GM19240 (cell line): ENCODE results near the gene SLMAP.

Experiments used
- DNase-seq: peaks from one replicate; pipeline ENCODE4 v3.0.0; 2011; ENCODE audit warnings: low spot score; ENCODE audit not compliant: insufficient read length

The SLMAP gene

DNA sequence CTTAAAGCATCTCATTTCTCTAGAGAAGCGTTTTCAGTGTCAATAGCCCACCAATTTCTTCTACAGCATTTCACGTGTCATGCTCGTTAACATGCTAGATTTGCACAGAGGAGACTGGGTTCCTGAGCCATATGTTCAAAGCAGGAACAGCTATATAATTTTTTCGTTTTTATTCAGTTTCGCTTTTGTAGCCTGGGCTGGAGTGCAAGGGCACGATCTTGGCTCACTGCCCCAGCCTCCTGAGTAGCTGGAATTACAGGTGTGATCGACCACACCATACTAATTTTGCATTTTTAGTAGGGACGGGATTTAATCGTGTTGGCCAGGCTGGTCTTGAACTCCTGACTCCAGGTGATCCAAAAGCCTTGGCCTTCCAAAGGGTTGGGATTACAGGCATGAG lies 6.6 kb upstream of the SLMAP start:
- no peak for DNase-seq

- no peak for DNase-seq
Observed at GRCh38 chr3:57752307-57752706, 3.8 kb upstream of the SLMAP start.

DNA sequence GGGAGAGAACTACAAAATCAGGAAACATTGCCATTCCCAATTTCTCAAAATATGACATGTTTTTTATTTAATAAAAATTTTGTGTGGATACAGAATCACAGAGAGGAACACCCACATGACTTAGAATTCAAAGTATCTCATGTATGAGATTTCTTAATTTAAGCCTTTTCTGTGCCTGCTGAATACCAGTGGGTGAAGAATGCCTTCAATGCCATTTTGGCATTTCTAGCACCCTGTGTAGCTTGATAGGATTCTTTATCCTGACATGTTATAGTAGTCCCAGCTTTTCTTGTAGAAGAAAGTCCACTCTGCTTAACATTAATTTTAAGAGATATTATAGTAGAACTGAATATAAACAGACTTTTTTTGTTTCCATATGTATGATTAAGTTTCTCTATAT lies 3.1 kb upstream of the SLMAP start:
- no peak for DNase-seq

DNA sequence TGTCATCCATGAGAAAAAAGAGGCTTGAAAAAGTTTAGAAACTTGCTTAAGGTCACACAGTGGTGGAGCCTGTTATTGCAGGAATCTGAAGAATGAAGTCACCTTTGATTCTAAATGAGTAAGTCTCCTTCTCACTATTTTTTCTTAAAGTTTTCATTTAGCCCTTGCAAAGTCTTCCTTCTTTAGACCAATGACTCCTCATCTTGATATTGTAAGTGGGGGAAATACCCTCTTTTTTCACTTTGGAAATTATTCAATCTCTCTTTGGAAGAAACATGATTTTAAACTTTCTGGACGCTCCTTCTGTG lies 787 bp upstream of the SLMAP start:
- DNase-seq: no peak

DNA sequence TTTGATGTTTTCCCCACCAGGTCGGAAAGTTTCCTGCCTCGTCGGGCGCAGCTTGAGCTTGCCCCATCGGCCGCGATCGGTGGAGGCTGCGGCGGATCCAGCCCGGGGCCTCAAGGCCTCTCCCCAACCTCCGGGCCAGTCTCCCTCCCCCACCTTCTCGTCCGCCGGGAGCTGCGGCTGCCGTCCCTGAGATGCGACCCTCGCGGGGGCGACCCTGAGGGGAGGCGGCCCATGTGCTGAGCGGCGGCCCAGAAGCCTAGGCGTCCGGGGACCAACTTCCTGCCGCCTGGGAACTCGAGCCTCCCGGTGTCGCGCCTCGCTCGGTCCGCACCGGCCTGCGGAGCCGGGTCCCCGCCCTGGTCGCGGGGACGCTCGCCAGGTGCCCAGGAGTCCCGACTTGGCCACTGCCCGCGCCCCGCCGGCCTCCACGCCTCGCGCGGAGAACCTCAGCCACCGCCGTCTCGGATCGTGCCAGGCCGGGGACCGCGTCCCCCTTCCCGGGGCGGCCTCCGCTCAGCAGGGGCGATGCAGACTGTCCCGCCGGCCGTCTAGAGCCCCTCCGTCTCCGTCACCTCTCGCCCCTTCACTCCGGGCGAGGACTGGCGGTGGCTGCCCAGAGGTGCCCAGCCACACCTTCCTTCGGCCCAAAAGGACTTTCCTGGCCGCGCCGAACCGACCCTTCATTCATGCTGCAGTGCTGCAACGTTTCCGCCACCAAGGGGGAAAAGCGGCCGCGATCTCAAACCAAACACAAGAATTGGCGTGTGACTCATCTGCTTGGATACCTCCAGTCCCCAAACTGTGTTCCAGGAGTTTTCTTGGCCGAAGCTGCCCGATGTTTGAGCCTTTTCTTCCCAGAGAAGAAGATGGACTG lies 656 bp downstream of the SLMAP start:
- DNase-seq: peak; percentile 6

DNA sequence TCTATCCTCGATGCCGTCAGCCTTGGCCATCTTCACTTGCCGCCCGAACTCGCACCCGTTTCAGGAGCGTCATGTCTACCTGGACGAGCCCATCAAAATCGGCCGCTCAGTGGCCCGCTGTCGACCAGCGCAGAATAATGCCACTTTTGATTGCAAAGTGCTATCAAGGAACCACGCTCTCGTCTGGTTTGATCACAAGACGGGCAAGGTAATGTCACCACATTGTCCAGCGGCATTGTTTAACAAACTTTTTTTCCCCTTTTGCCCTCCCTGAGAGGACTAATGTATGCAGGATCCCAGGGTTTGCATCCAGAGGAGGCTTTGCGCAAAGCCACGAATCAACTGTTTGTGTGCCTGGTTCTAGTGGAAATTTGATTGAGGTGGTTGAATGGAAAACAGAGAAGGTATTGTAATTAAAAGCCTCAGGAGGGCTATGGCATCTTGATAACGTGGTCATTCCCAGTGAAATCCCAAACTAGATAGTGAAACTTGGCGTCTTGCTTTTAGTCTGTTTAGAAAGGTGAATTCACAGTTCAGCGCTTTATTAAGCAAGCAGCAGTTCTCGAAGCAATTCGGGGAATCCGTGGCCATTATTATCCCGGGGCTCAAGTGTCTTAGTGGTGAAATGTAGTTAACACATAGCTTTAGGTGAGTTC lies 1.7 kb downstream of the SLMAP start:
- DNase-seq: no peak

- no peak for DNase-seq
Observed at GRCh38 chr3:57758686-57759085, 2.6 kb downstream of the SLMAP start.

DNA sequence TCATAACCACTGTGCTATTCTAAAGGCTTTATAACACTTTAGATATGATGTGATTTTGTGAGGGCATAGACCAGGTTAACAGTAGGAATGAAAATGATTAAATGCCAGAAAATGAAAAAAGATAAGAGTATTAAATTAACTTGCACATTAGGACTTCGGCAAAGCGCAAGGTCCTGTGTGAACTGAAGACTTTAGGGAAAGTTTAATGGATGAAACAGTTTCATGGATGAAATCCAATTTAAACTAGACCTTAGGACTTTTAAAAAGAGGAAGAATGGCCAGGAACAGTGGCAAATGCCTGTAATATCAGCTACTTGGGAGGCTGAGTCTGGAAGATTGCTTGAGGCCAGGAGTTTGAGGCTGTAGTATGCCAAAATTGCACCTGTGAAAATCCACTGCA lies 8.7 kb downstream of the SLMAP start:
- DNase-seq: no peak

DNA sequence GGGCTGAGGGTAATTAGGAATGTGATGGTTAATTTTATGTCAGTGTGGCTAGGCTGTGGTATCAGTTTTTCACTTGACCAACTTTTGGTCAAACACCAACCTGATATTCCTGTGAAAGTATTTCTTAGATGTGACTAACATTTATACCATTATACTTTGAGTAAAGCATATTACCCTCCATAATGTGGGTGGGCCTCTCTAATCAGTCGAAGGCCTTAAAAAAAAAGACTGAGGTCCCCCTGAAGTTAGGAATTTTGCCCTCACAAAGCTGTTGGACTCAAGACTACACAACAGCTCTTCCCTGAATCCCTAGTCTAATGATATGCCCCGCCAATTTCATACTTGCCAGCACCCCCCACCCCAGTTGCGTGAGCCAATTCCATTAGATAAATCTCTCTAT lies 12.5 kb downstream of the SLMAP start:
- no peak for DNase-seq

GRCh38 chr3:57770009-57770827 lies 14.1 kb downstream of the SLMAP start:
- DNase-seq: no peak

- DNase-seq: no peak
Observed at GRCh38 chr3:57772251-57772650, 16.1 kb downstream of the SLMAP start.

GRCh38 chr3:57777774-57778173 lies 21.7 kb downstream of the SLMAP start:
- no peak for DNase-seq

GRCh38 chr3:57778494-57778893 lies 22.4 kb downstream of the SLMAP start:
- DNase-seq: no peak

GRCh38 chr3:57779666-57780065 lies 23.6 kb downstream of the SLMAP start:
- no peak for DNase-seq

- DNase-seq: no peak
Observed at GRCh38 chr3:57783186-57784088, 27.3 kb downstream of the SLMAP start.

DNA sequence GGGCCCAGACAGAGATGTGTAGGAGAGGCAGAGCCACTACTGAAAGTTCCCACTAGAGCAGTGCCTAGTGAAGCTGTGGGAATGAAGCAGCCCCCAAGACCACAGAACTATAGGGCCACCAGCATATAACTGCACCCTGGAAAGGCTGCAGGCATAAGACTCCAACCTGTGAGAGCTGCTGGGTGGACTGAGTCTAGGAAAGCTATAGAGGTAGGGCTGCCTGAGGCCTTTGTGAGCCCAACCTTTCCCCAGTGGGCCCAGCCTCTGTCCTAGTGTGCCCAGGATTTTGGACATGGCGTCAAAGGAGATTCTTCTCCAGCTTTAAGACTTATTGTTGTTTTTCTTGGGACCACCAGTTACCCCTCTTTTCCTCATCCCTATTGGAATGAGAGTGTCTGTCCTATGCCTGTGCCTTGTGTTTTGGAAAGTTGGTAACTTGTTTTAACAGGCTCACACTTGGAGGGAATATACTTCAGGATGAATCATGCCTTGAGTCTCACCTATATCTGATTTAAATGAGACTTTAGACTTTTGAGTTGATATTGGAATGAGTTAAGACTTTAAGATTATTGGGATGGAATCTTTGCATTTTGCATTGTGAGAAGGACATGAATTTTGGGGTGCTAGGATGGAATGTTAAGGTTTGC lies 28.1 kb downstream of the SLMAP start:
- DNase-seq: no peak

GRCh38 chr3:57785446-57785845 lies 29.3 kb downstream of the SLMAP start:
- no peak for DNase-seq

DNA sequence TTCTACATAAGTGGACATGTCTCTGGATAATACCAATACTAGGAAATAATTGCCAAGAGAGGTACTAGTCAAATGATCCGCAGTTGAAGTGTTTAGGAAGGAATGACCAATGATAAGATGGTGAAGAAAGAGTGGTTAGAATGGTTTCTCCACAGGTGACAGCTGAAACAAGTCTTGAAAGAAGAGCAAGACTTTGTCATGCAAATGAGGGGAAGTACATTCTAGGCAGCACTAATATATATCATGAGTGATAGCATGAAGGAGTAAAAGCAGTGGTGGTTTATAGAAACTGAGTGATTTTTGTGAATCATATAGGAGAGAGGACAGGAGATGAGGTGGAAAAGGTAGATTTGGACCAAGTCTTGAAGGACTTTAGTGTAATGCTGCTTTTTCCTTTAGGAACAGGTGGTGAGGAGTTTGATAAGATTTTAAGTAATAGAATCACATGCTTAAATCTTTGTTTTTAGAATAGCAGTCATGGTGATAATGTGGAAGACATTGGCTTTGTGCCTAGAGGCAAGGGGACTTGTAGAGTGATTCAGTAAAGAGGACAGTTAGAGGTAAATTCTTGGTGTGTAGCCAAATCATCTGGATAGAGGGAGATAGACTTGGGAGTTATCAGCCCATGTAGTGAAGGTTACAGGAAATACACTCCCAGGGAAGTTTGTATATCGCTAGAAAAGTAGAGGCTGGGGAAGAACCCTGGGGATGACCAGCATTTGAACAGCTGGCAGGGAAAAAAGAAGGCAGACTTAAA lies 31.9 kb downstream of the SLMAP start:
- peak; percentile 23 for DNase-seq

DNA sequence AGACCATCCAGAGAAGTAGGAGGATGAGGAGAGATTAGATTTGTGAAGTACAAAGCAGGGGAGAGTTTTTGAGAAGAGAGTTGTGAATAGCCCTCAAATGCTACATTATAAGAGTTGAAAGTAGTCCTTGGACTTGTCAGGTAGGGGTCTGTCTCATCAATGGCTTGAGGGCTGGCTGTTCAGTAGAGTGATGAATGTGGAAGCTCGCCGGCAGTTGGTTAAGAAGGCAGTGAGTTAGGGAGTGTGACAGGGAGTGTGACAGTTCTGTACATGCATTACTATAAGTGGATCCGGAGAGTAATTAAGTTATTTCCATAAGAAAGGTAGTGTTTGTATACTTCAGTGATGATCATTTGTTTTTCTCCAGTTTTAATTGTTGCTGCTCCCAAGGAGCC lies 32.5 kb downstream of the SLMAP start:
- DNase-seq: no peak

DNA sequence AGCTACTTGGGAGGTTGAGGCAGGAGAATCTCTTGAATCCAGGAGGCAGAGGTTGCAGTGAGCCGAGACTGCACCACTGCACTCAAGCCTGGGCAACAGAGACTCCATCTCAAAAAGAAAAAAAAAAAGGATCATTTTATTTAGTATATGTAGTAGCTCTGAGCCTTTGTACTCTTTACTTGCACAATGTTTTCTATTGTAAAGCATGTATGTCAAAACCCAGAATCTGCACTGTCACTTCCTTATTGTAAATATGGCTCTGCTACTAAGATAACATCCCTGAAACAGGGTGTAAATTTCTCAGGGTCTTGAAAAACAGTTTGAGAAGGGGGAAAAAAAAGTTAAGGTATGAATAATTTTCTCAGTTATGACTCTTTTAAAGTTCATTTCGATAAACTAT lies 35.1 kb downstream of the SLMAP start:
- no peak for DNase-seq
